GM10847 (cell line): ENCODE results near the gene UGT1A7.

Experiments used
- POLR2A ChIP-seq: IDR thresholded peaks from 2 replicates; pipeline ENCODE4 v1.6.1; 2011; ENCODE audit not compliant: insufficient read length; ENCODE audit errors: extremely low read depth

The UGT1A7 gene

DNA sequence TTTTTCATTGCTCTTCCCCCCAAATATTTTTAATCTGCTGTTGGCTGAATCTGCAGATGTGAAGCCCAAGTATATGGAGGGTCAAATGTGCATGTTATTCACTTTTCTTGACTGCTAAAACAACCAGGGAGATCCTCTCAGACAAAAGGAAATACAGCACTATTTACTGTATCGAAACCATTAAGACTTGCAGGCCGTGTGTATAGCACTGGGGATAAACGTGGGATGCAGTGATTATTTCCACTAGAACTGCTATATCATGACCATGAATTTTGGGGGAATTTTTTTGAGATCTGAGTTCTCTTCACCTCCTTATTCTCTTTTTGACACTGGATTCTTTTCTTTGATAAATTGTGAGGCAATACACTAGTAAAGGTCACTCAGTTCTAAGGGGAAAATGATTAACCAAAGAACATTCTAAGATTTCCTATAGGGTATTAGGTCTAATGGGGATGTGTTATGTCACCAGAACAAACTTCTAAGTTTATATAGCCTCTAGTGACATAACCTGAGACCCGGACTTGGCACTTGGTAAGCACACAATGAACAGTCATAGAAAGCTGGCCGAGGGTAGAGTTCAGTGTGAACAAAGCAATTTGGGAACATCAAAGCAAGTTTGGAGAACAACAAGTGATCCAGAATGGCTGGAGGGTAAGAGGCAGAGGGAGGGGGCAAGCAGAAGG lies 63.5 kb downstream of the UGT1A7 start:
- TF ChIP-seq POLR2A: no peak

- no peak for TF ChIP-seq POLR2A
Measured at GRCh38 chr2:233746475-233747282, 65.0 kb downstream of the UGT1A7 start.

- TF ChIP-seq POLR2A: no peak
Measured at GRCh38 chr2:233747283-233747544, 65.5 kb downstream of the UGT1A7 start.

DNA sequence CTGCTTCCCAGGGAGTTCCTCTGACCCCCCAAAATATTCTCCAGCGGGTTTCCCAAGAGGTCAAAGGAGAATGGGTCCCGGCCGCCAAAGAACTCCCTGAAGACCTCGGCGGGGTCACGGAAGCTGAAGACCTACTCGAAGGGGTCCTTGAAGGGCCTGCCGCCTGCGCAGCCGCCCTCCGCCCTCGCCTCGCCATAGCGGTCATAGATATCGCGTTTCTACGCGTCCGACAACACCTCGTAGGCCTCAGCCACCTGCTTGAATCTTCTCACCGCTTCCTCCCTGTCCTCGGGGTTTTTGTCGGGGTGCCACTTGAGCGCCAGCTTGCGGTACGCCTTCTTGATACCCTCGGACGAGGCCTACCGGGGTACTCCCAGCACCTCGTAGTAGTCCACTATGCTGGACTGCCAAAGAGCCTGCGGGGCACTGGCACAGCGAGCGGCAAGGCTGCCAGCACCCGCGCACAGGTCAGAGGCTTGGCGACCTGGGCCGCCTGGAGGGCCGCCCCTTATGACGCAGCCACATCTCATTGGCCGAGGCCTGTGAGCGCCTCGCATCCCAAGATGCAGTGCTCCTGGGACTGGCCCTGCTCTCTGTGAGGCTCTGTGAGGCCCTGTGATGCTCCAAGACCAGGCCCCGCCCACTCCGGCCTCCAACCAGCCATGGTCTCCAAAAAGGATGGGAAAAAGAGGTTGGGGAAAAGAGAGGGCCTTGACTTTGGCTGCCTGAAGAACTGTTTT lies 73.3 kb downstream of the UGT1A7 start:
- no peak for TF ChIP-seq POLR2A

DNA sequence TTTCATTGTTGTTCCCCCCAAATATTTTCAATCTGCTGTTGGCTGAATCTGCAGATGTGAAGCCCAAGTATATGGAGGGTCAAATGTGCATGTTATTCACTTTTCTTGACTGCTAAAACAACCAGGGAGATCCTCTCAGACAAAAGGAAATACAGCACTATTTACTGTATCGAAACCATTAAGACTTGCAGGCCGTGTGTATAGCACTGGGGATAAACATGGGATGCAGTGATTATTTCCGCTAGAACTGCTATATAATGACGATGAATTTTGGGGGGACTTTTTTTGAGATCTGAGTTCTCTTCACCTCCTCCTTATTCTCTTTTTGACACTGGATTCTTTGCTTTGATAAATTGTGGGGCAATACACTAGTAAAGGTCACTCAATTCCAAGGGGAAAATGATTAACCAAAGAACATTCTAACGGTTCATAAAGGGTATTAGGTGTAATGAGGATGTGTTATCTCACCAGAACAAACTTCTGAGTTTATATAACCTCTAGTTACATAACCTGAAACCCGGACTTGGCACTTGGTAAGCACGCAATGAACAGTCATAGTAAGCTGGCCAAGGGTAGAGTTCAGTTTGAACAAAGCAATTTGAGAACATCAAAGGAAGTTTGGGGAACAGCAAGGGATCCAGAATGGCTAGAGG lies 74.9 kb downstream of the UGT1A7 start:
- TF ChIP-seq POLR2A: no peak

DNA sequence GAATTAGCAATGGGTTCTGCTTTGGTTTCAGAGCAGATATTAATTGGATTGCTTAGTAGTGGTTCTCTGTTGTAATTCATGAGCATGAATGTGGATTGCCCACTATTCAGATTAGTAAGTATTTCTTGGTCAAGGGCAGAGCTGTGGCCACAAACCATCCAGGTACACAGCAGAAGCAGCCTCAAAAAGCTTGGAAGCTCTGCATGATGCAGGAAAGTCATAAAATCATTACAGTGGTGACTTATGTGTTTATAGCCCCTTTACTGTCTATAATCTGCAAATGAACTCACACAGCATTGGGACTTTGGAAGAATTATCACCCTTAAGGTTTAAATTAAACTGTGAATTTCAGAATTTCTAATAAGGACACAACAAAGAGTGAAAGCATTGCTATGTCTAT lies 76.4 kb downstream of the UGT1A7 start:
- no peak for TF ChIP-seq POLR2A

DNA sequence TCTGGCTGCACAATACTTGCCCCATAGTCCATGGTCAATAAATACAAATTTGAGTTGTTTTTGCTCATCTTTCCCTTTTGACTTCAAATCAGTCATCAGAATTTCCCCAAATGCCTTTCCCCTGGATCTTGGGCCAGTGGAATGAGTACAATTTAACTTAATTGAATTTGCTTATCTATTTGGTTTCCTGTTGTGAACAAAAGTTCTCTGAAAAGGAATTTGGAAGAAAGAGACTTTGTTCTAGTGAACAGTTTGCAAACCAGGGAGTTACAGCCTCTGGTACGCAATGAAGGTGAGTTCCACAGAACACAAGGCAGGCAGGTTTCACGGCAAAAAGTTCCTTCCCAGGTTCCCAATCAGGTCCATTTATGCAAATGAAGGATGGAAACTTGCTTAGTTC lies 77.1 kb downstream of the UGT1A7 start:
- TF ChIP-seq POLR2A: no peak

GRCh38 chr2:233760043-233760442 lies 78.3 kb downstream of the UGT1A7 start, which contains the start of gene UGT1A1:
UGT1A1 (plus strand) TSS chr2:233760270; CDS start chr2:233760288, 18 bp downstream.
- TF ChIP-seq POLR2A: no peak

- TF ChIP-seq POLR2A: no peak
Measured at GRCh38 chr2:233761040-233761769, 79.5 kb downstream of the UGT1A7 start.

DNA sequence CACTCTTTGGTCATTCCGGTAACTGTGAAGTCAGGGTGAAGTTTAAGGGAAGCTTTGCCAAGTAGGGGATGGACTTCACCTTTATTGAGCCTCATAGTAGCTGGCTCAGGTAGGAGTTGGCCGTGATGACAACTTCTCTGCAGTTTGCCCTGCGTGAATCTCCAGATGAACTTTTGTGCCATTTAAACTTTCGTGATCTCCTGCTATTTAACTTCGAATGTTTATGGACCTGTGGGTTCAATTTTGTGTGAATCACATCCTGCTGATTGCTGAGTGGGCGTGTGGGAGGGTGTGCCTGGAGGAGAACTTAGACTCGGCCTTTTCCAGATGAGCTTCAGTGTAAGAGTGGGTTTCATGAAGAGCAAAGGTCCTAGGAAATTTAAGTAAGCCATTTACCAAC lies 82.6 kb downstream of the UGT1A7 start:
- TF ChIP-seq POLR2A: no peak

DNA sequence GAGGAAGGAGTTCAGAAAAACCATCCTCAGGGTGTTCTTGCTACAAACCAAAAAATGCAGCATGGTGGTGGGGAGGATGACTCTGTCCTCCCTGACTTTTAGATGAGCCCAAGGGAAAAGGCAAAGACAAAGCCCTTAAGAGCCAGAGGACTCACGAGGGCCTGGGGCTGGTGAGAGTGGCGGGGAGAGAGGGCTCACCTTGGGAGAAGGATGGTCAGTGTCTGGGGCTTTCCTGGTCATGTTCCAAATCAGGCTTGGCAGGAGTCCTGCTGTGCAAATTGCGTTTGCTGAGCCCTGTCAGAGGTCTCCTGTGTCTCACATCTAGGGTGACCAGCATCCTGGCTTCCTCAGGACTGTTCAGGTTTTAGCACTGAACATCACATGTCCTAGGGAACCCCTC lies 83.1 kb downstream of the UGT1A7 start:
- no peak for TF ChIP-seq POLR2A

- no peak for TF ChIP-seq POLR2A
Measured at GRCh38 chr2:233766416-233766815, 84.7 kb downstream of the UGT1A7 start.

DNA sequence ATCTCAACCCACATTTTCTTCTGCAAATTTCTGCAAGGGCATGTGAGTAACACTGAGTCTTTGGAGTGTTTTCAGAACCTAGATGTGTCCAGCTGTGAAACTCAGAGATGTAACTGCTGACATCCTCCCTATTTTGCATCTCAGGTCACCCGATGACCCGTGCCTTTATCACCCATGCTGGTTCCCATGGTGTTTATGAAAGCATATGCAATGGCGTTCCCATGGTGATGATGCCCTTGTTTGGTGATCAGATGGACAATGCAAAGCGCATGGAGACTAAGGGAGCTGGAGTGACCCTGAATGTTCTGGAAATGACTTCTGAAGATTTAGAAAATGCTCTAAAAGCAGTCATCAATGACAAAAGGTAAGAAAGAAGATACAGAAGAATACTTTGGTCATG lies 86.4 kb downstream of the UGT1A7 start:
- TF ChIP-seq POLR2A: no peak

DNA sequence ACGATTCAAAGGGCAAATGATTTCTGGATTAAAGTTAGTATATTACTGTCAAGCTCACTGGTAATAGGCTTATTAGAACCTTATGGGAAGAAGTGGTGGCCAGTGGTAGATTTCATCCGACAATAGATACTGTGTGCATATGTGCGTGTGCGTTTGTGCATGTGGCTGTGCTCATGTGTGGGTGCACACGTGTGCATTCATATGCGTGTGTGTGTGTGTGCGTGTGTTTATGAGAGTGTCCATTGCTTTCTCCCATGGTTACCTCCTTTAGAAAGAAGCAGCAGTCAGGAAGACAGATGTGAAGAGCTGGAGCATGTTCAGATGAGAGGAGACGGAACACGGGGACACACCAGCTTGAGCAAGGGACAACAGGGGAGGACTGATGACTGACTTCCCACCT lies 87.6 kb downstream of the UGT1A7 start:
- no peak for TF ChIP-seq POLR2A

GRCh38 chr2:233772153-233772552 lies 90.5 kb downstream of the UGT1A7 start:
- TF ChIP-seq POLR2A: no peak
